HFF-Myc (cell line): Measurements from ENCODE around the gene NAP1L2.

Experiments
- DNase-seq: peaks from one replicate; pipeline ENCODE4 v3.0.0-alpha.2; 2011; ENCODE audit warnings: low read depth; ENCODE audit errors: extremely low read depth
- H3K4me3 ChIP-seq: replicated peaks from 2 replicates; pipeline ENCODE4 v1.5.1; 2011; ENCODE audit warnings: low read depth, mild to moderate bottlenecking, control low read depth, low read length
- CTCF ChIP-seq: IDR thresholded peaks from 2 replicates; pipeline ENCODE4 v1.5.1; 2012; ENCODE audit warnings: mild to moderate bottlenecking, low read depth, low read length, control low read depth; ENCODE audit errors: missing control alignments

NAP1L2 gene

GRCh38 chrX:73214426-73215094 lies at the start of gene NAP1L2:
Gene NAP1L2, minus strand, starts transcription at chrX:73214851. Its CDS starts 359 bp downstream, at chrX:73214492.
- TF ChIP-seq CTCF, result no peak
- no peak for DNase-seq
- H3K4me3 ChIP-seq, result no peak within 1 kb of the TSS

- no peak for DNase-seq
Measured at GRCh38 chrX:73262991-73263390, 48.3 kb upstream of the NAP1L2 start.

GRCh38 chrX:73239242-73239641 lies 24.6 kb upstream of the NAP1L2 start:
- H3K4me3 ChIP-seq, result no peak overlapping the region

More at GRCh38 chrX:73262991-73263390, 48.3 kb upstream of the NAP1L2 start:
- H3K4me3 ChIP-seq, result no peak overlapping the region
- TF ChIP-seq CTCF, result no peak

GRCh38 chrX:73217621-73218020 lies 3.0 kb upstream of the NAP1L2 start:
- no peak for DNase-seq
- no peak overlapping the region for H3K4me3 ChIP-seq
- TF ChIP-seq CTCF, result no peak

More at GRCh38 chrX:73239242-73239641, 24.6 kb upstream of the NAP1L2 start:
- no peak for DNase-seq
- TF ChIP-seq CTCF, result no peak

GRCh38 chrX:73215246-73215645 lies 595 bp upstream of the NAP1L2 start:
- TF ChIP-seq CTCF, result no peak
- DNase-seq, result no peak
- H3K4me3 ChIP-seq, result no peak overlapping the region

GRCh38 chrX:73213734-73214425 lies 771 bp downstream of the NAP1L2 start:
- no peak for TF ChIP-seq CTCF
- no peak for DNase-seq
- H3K4me3 ChIP-seq, result no peak overlapping the region
